ENCODE results near the gene EPHB6. TPM values are rescaled to one million over a fixed set of nuclear protein-coding genes. Genes with fewer than 3 reads are reported as not detected.

The EPHB6 gene
- total RNA-seq, 1 donor from 2014 or later, result 3.8 TPM

DNA sequence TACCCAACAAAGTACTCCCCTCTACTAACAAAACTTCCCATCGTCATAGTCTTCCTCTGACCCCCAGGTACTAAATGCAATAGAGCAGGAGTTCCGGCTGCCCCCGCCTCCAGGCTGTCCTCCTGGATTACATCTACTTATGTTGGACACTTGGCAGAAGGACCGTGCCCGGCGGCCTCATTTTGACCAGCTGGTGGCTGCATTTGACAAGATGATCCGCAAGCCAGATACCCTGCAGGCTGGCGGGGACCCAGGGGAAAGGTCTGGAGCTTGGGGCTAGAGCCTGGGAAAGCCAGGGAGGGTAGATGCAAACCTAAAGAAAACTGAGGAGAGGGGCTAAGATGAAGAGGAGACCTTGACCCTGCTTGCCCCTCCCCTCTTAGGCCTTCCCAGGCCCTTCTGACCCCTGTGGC is 15.3 kb downstream of the EPHB6 start:
- Mint-ChIP-seq H3K27ac (ENCODE audit: unreplicated experiment) (no peak overlapping the region), H3K27me3 (ENCODE audit: unreplicated experiment) (peaks cover 15% of the 10 kb centered on the region), H3K9me3 (ENCODE audit: unreplicated experiment) (peaks cover 2% of the 10 kb centered on the region), H3K4me3 (ENCODE audit: unreplicated experiment) (peak overlapping the region; percentile 56), H3K4me1 (ENCODE audit: unreplicated experiment) (no peaks in the 10 kb centered on the region), H3K36me3 (ENCODE audit: low read depth, unreplicated experiment) (no peaks in the 10 kb centered on the region)
- TF ChIP-seq, protein P1, sequence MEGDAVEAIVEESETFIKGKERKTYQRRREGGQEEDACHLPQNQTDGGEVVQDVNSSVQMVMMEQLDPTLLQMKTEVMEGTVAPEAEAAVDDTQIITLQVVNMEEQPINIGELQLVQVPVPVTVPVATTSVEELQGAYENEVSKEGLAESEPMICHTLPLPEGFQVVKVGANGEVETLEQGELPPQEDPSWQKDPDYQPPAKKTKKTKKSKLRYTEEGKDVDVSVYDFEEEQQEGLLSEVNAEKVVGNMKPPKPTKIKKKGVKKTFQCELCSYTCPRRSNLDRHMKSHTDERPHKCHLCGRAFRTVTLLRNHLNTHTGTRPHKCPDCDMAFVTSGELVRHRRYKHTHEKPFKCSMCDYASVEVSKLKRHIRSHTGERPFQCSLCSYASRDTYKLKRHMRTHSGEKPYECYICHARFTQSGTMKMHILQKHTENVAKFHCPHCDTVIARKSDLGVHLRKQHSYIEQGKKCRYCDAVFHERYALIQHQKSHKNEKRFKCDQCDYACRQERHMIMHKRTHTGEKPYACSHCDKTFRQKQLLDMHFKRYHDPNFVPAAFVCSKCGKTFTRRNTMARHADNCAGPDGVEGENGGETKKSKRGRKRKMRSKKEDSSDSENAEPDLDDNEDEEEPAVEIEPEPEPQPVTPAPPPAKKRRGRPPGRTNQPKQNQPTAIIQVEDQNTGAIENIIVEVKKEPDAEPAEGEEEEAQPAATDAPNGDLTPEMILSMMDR (IDR thresholded peaks at IDR 0.05; ENCODE audit: unreplicated experiment), result no peak
- DNase-seq (ENCODE audit: low spot score), result no peak

GRCh38 chr7:142870566-142871259 is 15.8 kb downstream of the EPHB6 start:
- no peaks in the 10 kb centered on the region for H3K4me1 Mint-ChIP-seq (ENCODE audit: unreplicated experiment)
- no peak overlapping the region for H3K27ac Mint-ChIP-seq (ENCODE audit: unreplicated experiment)
- peaks cover 5% of the 10 kb centered on the region for H3K9me3 Mint-ChIP-seq (ENCODE audit: unreplicated experiment)
- TF ChIP-seq, protein P1 (IDR thresholded peaks at IDR 0.05; ENCODE audit: unreplicated experiment), result no peak
- no peak overlapping the region for H3K4me3 Mint-ChIP-seq (ENCODE audit: unreplicated experiment)
- H3K36me3 Mint-ChIP-seq (ENCODE audit: low read depth, unreplicated experiment), result no peaks in the 10 kb centered on the region
- peak; percentile 1 for DNase-seq (ENCODE audit: low spot score)
- peaks cover 18% of the 10 kb centered on the region for H3K27me3 Mint-ChIP-seq (ENCODE audit: unreplicated experiment)

DNA sequence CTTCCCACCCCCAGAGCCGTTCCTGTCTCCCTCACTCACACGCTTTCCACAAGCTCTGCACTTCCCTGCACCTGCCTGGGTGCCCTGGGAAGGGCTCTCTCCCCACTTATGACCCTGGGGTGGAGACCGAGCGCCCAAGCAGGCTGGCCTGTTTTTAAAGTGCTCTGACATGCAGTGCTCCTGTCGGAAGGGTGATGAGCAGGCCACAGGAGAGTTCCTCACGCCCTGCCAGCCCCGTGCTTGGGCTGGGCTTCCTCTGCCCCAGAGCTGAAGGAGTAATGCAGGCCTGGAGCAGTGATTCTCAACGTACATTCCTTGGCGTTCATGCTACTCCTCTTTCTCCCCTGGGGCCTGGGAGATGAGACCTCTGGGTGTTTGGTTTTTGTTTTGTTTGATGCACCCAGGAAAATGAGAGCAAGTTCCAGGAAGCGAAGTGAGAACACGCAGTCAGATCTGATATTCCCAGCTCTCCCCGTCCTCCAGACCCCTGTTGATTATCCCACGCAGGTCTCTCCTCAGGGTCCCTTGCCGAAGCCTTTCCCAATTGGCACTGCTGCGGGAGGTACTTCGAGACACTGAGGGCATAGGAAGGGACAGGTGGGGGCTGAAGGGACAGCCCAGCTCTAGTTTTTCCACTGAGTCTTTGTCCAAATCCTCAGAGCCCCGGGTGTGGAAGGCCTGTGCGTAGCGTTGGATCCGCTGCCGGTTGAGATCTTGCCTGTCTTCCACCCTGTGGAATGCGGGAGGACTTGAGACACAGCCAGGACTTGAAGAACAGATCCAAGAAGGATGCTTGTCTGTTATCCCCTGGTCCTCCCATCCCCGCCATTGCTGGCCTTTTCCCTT is 16.6 kb downstream of the EPHB6 start:
- DNase-seq (ENCODE audit: low spot score), result peak; percentile 1
- Mint-ChIP-seq H3K4me3 (ENCODE audit: unreplicated experiment) (no peak overlapping the region), H3K9me3 (ENCODE audit: unreplicated experiment) (peaks cover 5% of the 10 kb centered on the region), H3K4me1 (ENCODE audit: unreplicated experiment) (no peaks in the 10 kb centered on the region), H3K36me3 (ENCODE audit: low read depth, unreplicated experiment) (no peaks in the 10 kb centered on the region), H3K27me3 (ENCODE audit: unreplicated experiment) (peaks cover 15% of the 10 kb centered on the region), H3K27ac (ENCODE audit: unreplicated experiment) (no peak overlapping the region)
- TF ChIP-seq, protein P1 (IDR thresholded peaks at IDR 0.05; ENCODE audit: unreplicated experiment), result no peak

DNA sequence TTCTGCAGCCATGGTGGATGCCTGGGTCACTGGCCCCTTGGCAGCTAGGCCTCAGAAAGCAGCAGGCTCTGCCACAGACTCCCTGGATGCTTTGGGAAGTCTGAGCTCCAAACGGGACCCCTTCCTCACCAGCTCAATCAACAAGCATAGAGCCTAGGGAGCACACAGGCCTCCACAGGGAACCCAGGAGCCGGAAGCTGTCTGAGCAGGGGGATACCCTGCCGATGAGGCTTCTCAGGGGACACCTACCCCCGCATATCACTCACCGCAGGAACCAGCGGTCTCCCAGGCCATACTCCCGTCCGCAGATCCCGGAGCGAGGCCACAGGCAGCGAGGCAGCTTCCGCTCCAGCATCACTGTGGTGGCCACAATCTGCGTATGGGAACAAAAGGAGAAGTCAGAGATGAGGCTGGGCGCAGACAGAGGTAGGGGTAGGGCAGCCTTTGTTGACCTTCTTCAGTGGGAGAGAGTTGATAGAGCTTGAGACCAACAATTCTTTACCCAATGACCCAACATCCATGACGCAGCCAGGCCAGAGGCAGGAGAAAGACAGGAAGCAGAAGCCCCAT is 17.3 kb downstream of the EPHB6 start:
- H3K9me3 Mint-ChIP-seq (ENCODE audit: unreplicated experiment), result peaks cover 5% of the 10 kb centered on the region
- H3K36me3 Mint-ChIP-seq (ENCODE audit: low read depth, unreplicated experiment), result no peaks in the 10 kb centered on the region

More for the DNA sequence above, 17.3 kb downstream of the EPHB6 start:
- H3K4me3 Mint-ChIP-seq (ENCODE audit: unreplicated experiment), result no peak overlapping the region
- DNase-seq (ENCODE audit: low spot score), result no peak
- TF ChIP-seq, protein P1 (IDR thresholded peaks at IDR 0.05; ENCODE audit: unreplicated experiment), result no peak
- no peak overlapping the region for H3K27ac Mint-ChIP-seq (ENCODE audit: unreplicated experiment)
- no peaks in the 10 kb centered on the region for H3K4me1 Mint-ChIP-seq (ENCODE audit: unreplicated experiment)
- H3K27me3 Mint-ChIP-seq (ENCODE audit: unreplicated experiment), result peaks cover 12% of the 10 kb centered on the region
